ENCODE results near the gene MRPL38.

Gene MRPL38

GRCh38 chr17:75943491-75943890 is 38.8 kb upstream of the MRPL38 start:
- no CpG with 5 or more reads among the region's 1 CpG for WGBS (ENCODE audit: extremely low coverage, insufficient coverage, insufficient read length)
- Histone ChIP-seq H3K27me3 (ENCODE audit: insufficient read depth, low read length) (no peaks in the 10 kb centered on the region), H3K4ac (ENCODE audit: low read depth, low read length) (no peak overlapping the region)

GRCh38 chr17:75942473-75942872 is 37.8 kb upstream of the MRPL38 start:
- no CpG with 5 or more reads among the region's 4 CpGs for WGBS (ENCODE audit: extremely low coverage, insufficient coverage, insufficient read length)
- Histone ChIP-seq H3K18ac (ENCODE audit: low read length) (no peak overlapping the region), H3K79me1 (ENCODE audit: low read length) (peaks cover 4% of the 10 kb centered on the region), H3K27ac (ENCODE audit: low read depth, low read length) (no peak overlapping the region), H3K14ac (ENCODE audit: low read length) (no peak overlapping the region), H3K4ac (ENCODE audit: low read depth, low read length) (no peak overlapping the region), H3K36me3 (ENCODE audit: control insufficient read depth in 1 of 2, insufficient read depth in 2 of 2, low read length in 2 of 2) (peaks cover 16 to 21% of the 10 kb centered on the region in 2 experiments), H2AFZ (ENCODE audit: insufficient read depth, low read length, poor library complexity) (no peak overlapping the region), H2BK120ac (ENCODE audit: insufficient read depth, low read length, poor library complexity) (no peak overlapping the region), H4K91ac (ENCODE audit: low read depth, low read length) (no peak overlapping the region), H2AK5ac (ENCODE audit: low read length) (no peak overlapping the region), H4K12ac (ENCODE audit: low read depth, low read length) (no peak overlapping the region), H3K27me3 (ENCODE audit: insufficient read depth, low read length) (no peaks in the 10 kb centered on the region), H3K4me1 (ENCODE audit: control insufficient read depth in 1 of 2, insufficient read depth in 2 of 2, low read length in 2 of 2) (no peaks in the 10 kb centered on the region), H2BK5ac (ENCODE audit: low read depth, low read length, poor library complexity) (no peak overlapping the region), H3K9me3 (ENCODE audit: insufficient read depth, low read depth, low read length) (no peaks in the 10 kb centered on the region), H3K79me2 (ENCODE audit: control insufficient read depth, insufficient read depth, low read length, poor library complexity) (peaks cover 3% of the 10 kb centered on the region), H3K4me2 (ENCODE audit: low read length) (no peak overlapping the region), H3K23ac (ENCODE audit: low read length) (no peak overlapping the region), H4K8ac (ENCODE audit: low read depth, low read length) (no peak overlapping the region), H2BK12ac (ENCODE audit: low read length) (no peak overlapping the region), H3K4me3 (ENCODE audit: low read depth, low read length) (no peak overlapping the region), H3K9ac (ENCODE audit: low read length) (no peak overlapping the region)
- no peak for DNase-seq

More at GRCh38 chr17:75943491-75943890, 38.8 kb upstream of the MRPL38 start:
- Histone ChIP-seq H2BK12ac (ENCODE audit: low read length) (no peak overlapping the region), H3K4me2 (ENCODE audit: low read length) (no peak overlapping the region), H3K27ac (ENCODE audit: low read depth, low read length) (no peak overlapping the region), H2BK5ac (ENCODE audit: low read depth, low read length, poor library complexity) (no peak overlapping the region), H3K9ac (ENCODE audit: low read length) (no peak overlapping the region), H3K79me2 (ENCODE audit: control insufficient read depth, insufficient read depth, low read length, poor library complexity) (peaks cover 3% of the 10 kb centered on the region), H3K79me1 (ENCODE audit: low read length) (peaks cover 4% of the 10 kb centered on the region), H2BK120ac (ENCODE audit: insufficient read depth, low read length, poor library complexity) (no peak overlapping the region), H3K4me3 (ENCODE audit: low read depth, low read length) (no peak overlapping the region), H2AK5ac (ENCODE audit: low read length) (no peak overlapping the region), H2AFZ (ENCODE audit: insufficient read depth, low read length, poor library complexity) (no peak overlapping the region), H4K91ac (ENCODE audit: low read depth, low read length) (no peak overlapping the region), H3K18ac (ENCODE audit: low read length) (no peak overlapping the region), H3K9me3 (ENCODE audit: insufficient read depth, low read depth, low read length) (no peaks in the 10 kb centered on the region), H3K14ac (ENCODE audit: low read length) (no peak overlapping the region), H3K23ac (ENCODE audit: low read length) (no peak overlapping the region), H4K8ac (ENCODE audit: low read depth, low read length) (no peak overlapping the region), H4K12ac (ENCODE audit: low read depth, low read length) (no peak overlapping the region), H3K36me3 (ENCODE audit: control insufficient read depth in 1 of 2, insufficient read depth in 2 of 2, low read length in 2 of 2) (peaks cover 21 to 30% of the 10 kb centered on the region in 2 experiments), H3K4me1 (ENCODE audit: control insufficient read depth in 1 of 2, insufficient read depth in 2 of 2, low read length in 2 of 2) (no peaks in the 10 kb centered on the region)
- DNase-seq: no peak

- Histone ChIP-seq H3K4me3 (ENCODE audit: low read depth, low read length) (no peak overlapping the region), H3K14ac (ENCODE audit: low read length) (no peak overlapping the region), H4K12ac (ENCODE audit: low read depth, low read length) (no peak overlapping the region), H3K4ac (ENCODE audit: low read depth, low read length) (no peak overlapping the region), H3K27me3 (ENCODE audit: insufficient read depth, low read length) (no peaks in the 10 kb centered on the region), H4K91ac (ENCODE audit: low read depth, low read length) (no peak overlapping the region), H3K4me1 (ENCODE audit: control insufficient read depth in 1 of 2, insufficient read depth in 2 of 2, low read length in 2 of 2) (no peaks in the 10 kb centered on the region), H2AK5ac (ENCODE audit: low read length) (no peak overlapping the region), H2AFZ (ENCODE audit: insufficient read depth, low read length, poor library complexity) (no peak overlapping the region), H3K4me2 (ENCODE audit: low read length) (peak overlapping the region; percentile 68), H2BK5ac (ENCODE audit: low read depth, low read length, poor library complexity) (no peak overlapping the region), H3K23ac (ENCODE audit: low read length) (no peak overlapping the region), H3K9me3 (ENCODE audit: insufficient read depth, low read depth, low read length) (no peaks in the 10 kb centered on the region), H4K8ac (ENCODE audit: low read depth, low read length) (no peak overlapping the region), H2BK12ac (ENCODE audit: low read length) (no peak overlapping the region), H3K36me3 (ENCODE audit: control insufficient read depth in 1 of 2, insufficient read depth in 2 of 2, low read length in 2 of 2) (peaks cover 8 to 14% of the 10 kb centered on the region in 2 experiments), H3K27ac (ENCODE audit: low read depth, low read length) (no peak overlapping the region), H3K9ac (ENCODE audit: low read length) (no peak overlapping the region), H3K79me2 (ENCODE audit: control insufficient read depth, insufficient read depth, low read length, poor library complexity) (peaks cover 3% of the 10 kb centered on the region), H3K79me1 (ENCODE audit: low read length) (peaks cover 4% of the 10 kb centered on the region), H2BK120ac (ENCODE audit: insufficient read depth, low read length, poor library complexity) (no peak overlapping the region), H3K18ac (ENCODE audit: low read length) (no peak overlapping the region)
- DNase-seq: peak in 1 of 2 donors; percentile 13
- WGBS (ENCODE audit: extremely low coverage, insufficient coverage, insufficient read length): no CpG with 5 or more reads among the region's 6 CpGs
Observed at GRCh38 chr17:75941442-75941819, 36.7 kb upstream of the MRPL38 start.

- Histone ChIP-seq H2AK5ac (ENCODE audit: low read length) (peak within 1 kb of the TSS; percentile 75), H2AFZ (ENCODE audit: insufficient read depth, low read length, poor library complexity) (peak within 1 kb of the TSS; percentile 84), H3K79me2 (ENCODE audit: control insufficient read depth, insufficient read depth, low read length, poor library complexity) (peaks cover 3% of the 10 kb centered on the region), H3K27ac (ENCODE audit: low read depth, low read length) (peak within 1 kb of the TSS; percentile 28), H3K4ac (ENCODE audit: low read depth, low read length) (peak within 1 kb of the TSS; percentile 38), H3K9ac (ENCODE audit: low read length) (peak within 1 kb of the TSS; percentile 90), H4K91ac (ENCODE audit: low read depth, low read length) (peak within 1 kb of the TSS; percentile 85), H3K36me3 (ENCODE audit: control insufficient read depth in 1 of 2, insufficient read depth in 2 of 2, low read length in 2 of 2) (peaks cover 8 to 10% of the 10 kb centered on the region in 2 experiments), H2BK120ac (ENCODE audit: insufficient read depth, low read length, poor library complexity) (peak within 1 kb of the TSS; percentile 65), H3K4me2 (ENCODE audit: low read length) (peak within 1 kb of the TSS; percentile 93), H2BK12ac (ENCODE audit: low read length) (no peak within 1 kb of the TSS), H3K4me3 (ENCODE audit: low read depth, low read length) (peak within 1 kb of the TSS; percentile 86), H3K9me3 (ENCODE audit: insufficient read depth, low read depth, low read length) (no peaks in the 10 kb centered on the region), H3K14ac (ENCODE audit: low read length) (peak within 1 kb of the TSS; percentile 93), H3K18ac (ENCODE audit: low read length) (peak within 1 kb of the TSS; percentile 88), H3K79me1 (ENCODE audit: low read length) (peaks cover 4% of the 10 kb centered on the region), H4K8ac (ENCODE audit: low read depth, low read length) (peak within 1 kb of the TSS; percentile 88), H3K4me1 (ENCODE audit: control insufficient read depth in 1 of 2, insufficient read depth in 2 of 2, low read length in 2 of 2) (no peaks in the 10 kb centered on the region), H2BK5ac (ENCODE audit: low read depth, low read length, poor library complexity) (peak within 1 kb of the TSS; percentile 77), H4K12ac (ENCODE audit: low read depth, low read length) (peak within 1 kb of the TSS; percentile 85), H3K23ac (ENCODE audit: low read length) (no peak within 1 kb of the TSS), H3K27me3 (ENCODE audit: insufficient read depth, low read length) (no peaks in the 10 kb centered on the region)
- peak; percentile 97 to 98 for DNase-seq
- no CpG with 5 or more reads among the region's 63 CpGs for whole genome bisulfite sequencing (ENCODE audit: extremely low coverage, insufficient coverage, insufficient read length)
Observed at GRCh38 chr17:75940727-75941441, 36.2 kb upstream of the MRPL38 start, which contains the start of gene FBF1. Gene FBF1, minus strand, starts transcription at chr17:75941042. Its CDS starts 2,893 bp downstream, at chr17:75938149.

Measured in trophoblast cell (in vitro differentiated cells and primary cell).